ENCODE data around the gene NFE2L3.

The NFE2L3 gene

DNA sequence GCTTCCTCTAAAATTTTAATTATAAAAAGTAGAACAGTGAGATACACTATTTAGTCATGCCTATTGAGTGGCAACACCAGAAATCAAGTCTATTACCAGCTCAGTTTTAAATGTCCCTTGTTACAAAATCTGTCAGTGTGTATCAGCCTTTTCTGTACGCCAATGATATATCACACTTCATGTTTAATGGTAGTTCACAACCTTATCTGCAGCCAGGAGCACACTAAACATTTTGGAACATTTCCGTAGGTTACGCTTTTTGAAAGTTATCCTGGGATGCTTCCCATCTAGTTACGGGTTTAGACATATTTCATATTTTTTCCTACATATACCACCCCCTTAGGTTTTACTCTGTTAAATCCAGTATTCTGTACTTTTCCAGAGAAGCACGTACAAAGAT is 43.2 kb downstream of the NFE2L3 start:
- H3F3A ChIP-seq (ENCODE audit: low read depth) = no peaks in the 10 kb centered on the region; the same call in 1 of the 2 replicates
- H2AFZ ChIP-seq (ENCODE audit: low read length) = no peak overlapping the region
- peaks cover 100% of the 10 kb centered on the region for H3K79me2 ChIP-seq (ENCODE audit: insufficient read depth, low read length)
- H3K4me2 ChIP-seq (ENCODE audit: low read depth, low read length, poor library complexity, severe bottlenecking) = peak overlapping the region; percentile 96
- no peaks in the 10 kb centered on the region for H3K9me2 ChIP-seq (replicated peaks; ENCODE audit: low read depth, low read length)
- H3K4me3 ChIP-seq (ENCODE audit: low read length, poor library complexity, severe bottlenecking) = peak overlapping the region; percentile 93
- peaks cover 98% of the 10 kb centered on the region for H4K20me1 ChIP-seq (ENCODE audit: insufficient read depth, low read length, poor library complexity, severe bottlenecking)
- peak overlapping the region; percentile 99 for H3K9ac ChIP-seq (ENCODE audit: low read depth, low read length, poor library complexity, severe bottlenecking)
- H3K36me3 ChIP-seq (ENCODE audit: insufficient read depth, low read length) = peaks cover 91% of the 10 kb centered on the region
- no peaks in the 10 kb centered on the region for H3K9me3 ChIP-seq (ENCODE audit: insufficient read depth, low read depth, low read length)
- TF ChIP-seq, protein P1, sequence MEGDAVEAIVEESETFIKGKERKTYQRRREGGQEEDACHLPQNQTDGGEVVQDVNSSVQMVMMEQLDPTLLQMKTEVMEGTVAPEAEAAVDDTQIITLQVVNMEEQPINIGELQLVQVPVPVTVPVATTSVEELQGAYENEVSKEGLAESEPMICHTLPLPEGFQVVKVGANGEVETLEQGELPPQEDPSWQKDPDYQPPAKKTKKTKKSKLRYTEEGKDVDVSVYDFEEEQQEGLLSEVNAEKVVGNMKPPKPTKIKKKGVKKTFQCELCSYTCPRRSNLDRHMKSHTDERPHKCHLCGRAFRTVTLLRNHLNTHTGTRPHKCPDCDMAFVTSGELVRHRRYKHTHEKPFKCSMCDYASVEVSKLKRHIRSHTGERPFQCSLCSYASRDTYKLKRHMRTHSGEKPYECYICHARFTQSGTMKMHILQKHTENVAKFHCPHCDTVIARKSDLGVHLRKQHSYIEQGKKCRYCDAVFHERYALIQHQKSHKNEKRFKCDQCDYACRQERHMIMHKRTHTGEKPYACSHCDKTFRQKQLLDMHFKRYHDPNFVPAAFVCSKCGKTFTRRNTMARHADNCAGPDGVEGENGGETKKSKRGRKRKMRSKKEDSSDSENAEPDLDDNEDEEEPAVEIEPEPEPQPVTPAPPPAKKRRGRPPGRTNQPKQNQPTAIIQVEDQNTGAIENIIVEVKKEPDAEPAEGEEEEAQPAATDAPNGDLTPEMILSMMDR (conservative IDR thresholded peaks at IDR 0.05; ENCODE audit: low read length) = no peak
- TF ChIP-seq EZH2phosphoT487 (IDR thresholded peaks at IDR 0.05; ENCODE audit: borderline replicate concordance) = no peak
- H3K4me1 ChIP-seq (ENCODE audit: insufficient read depth, low read length, poor library complexity, severe bottlenecking) = peaks cover 59% of the 10 kb centered on the region
- peaks cover 21% of the 10 kb centered on the region for H3K27me3 ChIP-seq (ENCODE audit: insufficient read depth, low read length, poor library complexity, severe bottlenecking)

DNA sequence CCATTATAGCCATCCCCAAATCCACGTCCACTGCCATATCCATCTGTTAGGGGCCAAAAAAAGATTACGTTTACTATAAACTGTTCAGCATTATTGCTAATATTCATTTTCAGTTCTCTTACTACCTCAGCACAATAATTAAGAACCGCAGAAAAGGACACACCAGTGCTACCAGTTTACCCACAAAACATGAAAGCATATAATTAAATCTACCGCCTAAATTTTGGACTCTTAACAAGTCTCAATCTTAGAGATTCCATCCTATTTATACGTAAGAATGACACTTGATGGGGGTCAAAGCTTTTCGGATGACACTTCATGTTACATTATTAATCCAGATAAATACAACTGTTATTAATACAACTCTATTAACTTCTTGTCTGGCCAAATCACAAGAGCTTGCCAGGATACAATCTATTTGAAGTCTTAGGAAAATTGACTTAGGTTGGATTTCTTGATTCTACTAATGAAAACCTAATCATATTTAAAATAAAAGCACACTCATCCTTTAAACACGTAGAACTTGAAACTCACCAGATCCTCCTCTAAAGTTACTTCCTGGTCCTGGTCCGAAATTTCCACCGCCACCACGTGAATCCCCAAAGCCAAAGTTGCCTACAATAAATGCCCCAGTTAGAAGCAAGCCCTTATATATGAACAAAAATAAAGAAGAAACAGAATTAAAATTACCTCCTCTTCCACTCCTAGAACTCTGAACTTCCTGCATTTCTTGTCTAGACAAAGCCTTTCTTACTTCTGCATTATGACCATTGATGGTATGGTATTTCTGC is 44.1 kb downstream of the NFE2L3 start:
- Histone ChIP-seq H3K79me2 (ENCODE audit: insufficient read depth, low read length) (peaks cover 95% of the 10 kb centered on the region), H3K27me3 (ENCODE audit: insufficient read depth, low read length, poor library complexity, severe bottlenecking) (peaks cover 21% of the 10 kb centered on the region), H3K4me2 (ENCODE audit: low read depth, low read length, poor library complexity, severe bottlenecking) (peak overlapping the region; percentile 96), H3K4me3 (ENCODE audit: low read length, poor library complexity, severe bottlenecking) (peak overlapping the region; percentile 93), H3K9me2 (replicated peaks; ENCODE audit: low read depth, low read length) (no peaks in the 10 kb centered on the region), H3F3A (ENCODE audit: low read depth) (peaks cover 2% of the 10 kb centered on the region), H3K36me3 (ENCODE audit: insufficient read depth, low read length) (peaks cover 82% of the 10 kb centered on the region), H3K4me1 (ENCODE audit: insufficient read depth, low read length, poor library complexity, severe bottlenecking) (peaks cover 59% of the 10 kb centered on the region), H2AFZ (ENCODE audit: low read length) (no peak overlapping the region), H3K9me3 (ENCODE audit: insufficient read depth, low read depth, low read length) (no peaks in the 10 kb centered on the region), H4K20me1 (ENCODE audit: insufficient read depth, low read length, poor library complexity, severe bottlenecking) (peaks cover 92% of the 10 kb centered on the region), H3K9ac (ENCODE audit: low read depth, low read length, poor library complexity, severe bottlenecking) (peak overlapping the region; percentile 99)
- TF ChIP-seq, protein P1 (conservative IDR thresholded peaks at IDR 0.05; ENCODE audit: low read length) = no peak
- no peak for TF ChIP-seq EZH2phosphoT487 (IDR thresholded peaks at IDR 0.05; ENCODE audit: borderline replicate concordance)

DNA sequence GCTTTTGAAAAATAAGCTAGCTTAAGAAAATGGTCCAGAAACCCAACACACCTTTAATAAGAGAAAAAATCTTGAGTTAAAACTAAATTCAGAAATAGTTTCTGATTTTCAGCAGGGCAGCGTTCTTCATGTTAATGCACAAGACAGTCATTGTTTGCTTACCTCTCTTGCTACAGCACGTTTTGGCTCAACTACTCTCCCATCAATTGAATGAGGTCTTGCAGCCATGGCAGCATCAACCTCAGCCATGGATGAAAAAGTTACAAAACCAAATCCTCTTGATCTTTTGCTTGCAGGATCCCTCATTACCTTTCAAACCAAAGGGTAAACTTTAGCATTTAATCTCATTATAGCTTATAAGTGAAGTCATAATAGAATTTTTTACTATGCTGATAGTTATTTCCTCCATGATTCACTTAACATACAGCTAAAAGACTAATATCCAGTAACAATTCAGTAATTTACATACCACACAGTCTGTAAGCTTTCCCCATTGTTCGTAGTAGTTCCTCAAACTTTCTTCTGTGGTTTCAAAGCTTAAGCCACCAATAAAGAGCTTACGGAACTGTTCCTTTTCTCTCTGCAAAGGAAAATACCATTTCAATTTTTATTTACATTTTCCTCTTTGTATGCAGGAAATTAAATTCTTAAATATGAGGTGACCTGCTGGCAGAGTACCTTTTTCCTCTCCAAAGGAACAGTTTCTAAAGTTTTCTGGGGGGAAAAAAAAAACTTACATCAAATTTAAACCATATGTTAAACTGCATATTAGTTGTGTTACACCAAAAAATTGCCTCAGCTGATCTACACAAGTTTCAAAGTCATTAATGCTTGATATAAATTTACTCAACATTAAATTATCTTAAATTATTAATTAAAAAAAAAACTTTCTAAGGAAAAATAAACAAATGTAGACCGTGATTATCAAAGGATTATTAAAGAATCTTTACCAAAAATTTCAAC is 45.4 kb downstream of the NFE2L3 start:
- Histone ChIP-seq H3K36me3 (ENCODE audit: insufficient read depth, low read length) (peaks cover 69% of the 10 kb centered on the region), H3F3A (ENCODE audit: low read depth) (peaks cover 5% of the 10 kb centered on the region)

More for the DNA sequence above, 45.4 kb downstream of the NFE2L3 start:
- Histone ChIP-seq H3K4me2 (ENCODE audit: low read depth, low read length, poor library complexity, severe bottlenecking) (peak overlapping the region; percentile 96), H3K9me2 (replicated peaks; ENCODE audit: low read depth, low read length) (no peaks in the 10 kb centered on the region), H4K20me1 (ENCODE audit: insufficient read depth, low read length, poor library complexity, severe bottlenecking) (peaks cover 81% of the 10 kb centered on the region), H3K9ac (ENCODE audit: low read depth, low read length, poor library complexity, severe bottlenecking) (peak overlapping the region; percentile 99), H3K27me3 (ENCODE audit: insufficient read depth, low read length, poor library complexity, severe bottlenecking) (peaks cover 21% of the 10 kb centered on the region), H2AFZ (ENCODE audit: low read length) (no peak overlapping the region), H3K4me3 (ENCODE audit: low read length, poor library complexity, severe bottlenecking) (peak overlapping the region; percentile 93), H3K9me3 (ENCODE audit: insufficient read depth, low read depth, low read length) (no peaks in the 10 kb centered on the region), H3K79me2 (ENCODE audit: insufficient read depth, low read length) (peaks cover 89% of the 10 kb centered on the region), H3K4me1 (ENCODE audit: insufficient read depth, low read length, poor library complexity, severe bottlenecking) (peaks cover 46% of the 10 kb centered on the region)
- TF ChIP-seq, protein P1 (conservative IDR thresholded peaks at IDR 0.05; ENCODE audit: low read length) = no peak
- TF ChIP-seq EZH2phosphoT487 (IDR thresholded peaks at IDR 0.05; ENCODE audit: borderline replicate concordance) = no peak
